GM19193 (cell line): ENCODE results near the gene ANXA3.

Source experiments
- POLR2A ChIP-seq: IDR thresholded peaks from 4 replicates; pipeline ENCODE4 v1.6.1; 2011; ENCODE audit not compliant: insufficient read depth, insufficient read length; ENCODE audit errors: extremely low read depth

Gene ANXA3

GRCh38 chr4:78561677-78562076 is 10.1 kb downstream of the ANXA3 start:
- TF ChIP-seq POLR2A, result no peak

- no peak for TF ChIP-seq POLR2A
These were observed 11.1 kb downstream of the ANXA3 start for GRCh38 chr4:78562687-78563086.

- no peak for TF ChIP-seq POLR2A
These were observed 14.4 kb downstream of the ANXA3 start for GRCh38 chr4:78565971-78566372.

GRCh38 chr4:78566834-78567499 is 15.4 kb downstream of the ANXA3 start:
- TF ChIP-seq POLR2A, result no peak

GRCh38 chr4:78567500-78568060 is 16.0 kb downstream of the ANXA3 start:
- TF ChIP-seq POLR2A, result no peak

- no peak for TF ChIP-seq POLR2A
These were observed 17.2 kb downstream of the ANXA3 start for GRCh38 chr4:78568640-78569305.

GRCh38 chr4:78569306-78569821 is 17.8 kb downstream of the ANXA3 start:
- TF ChIP-seq POLR2A, result no peak

GRCh38 chr4:78570117-78570516 is 18.5 kb downstream of the ANXA3 start:
- TF ChIP-seq POLR2A, result no peak

GRCh38 chr4:78571804-78572203 is 20.2 kb downstream of the ANXA3 start:
- no peak for TF ChIP-seq POLR2A

- TF ChIP-seq POLR2A, result no peak
These were observed 27.3 kb downstream of the ANXA3 start for GRCh38 chr4:78578674-78579425.

GRCh38 chr4:78581618-78582017 is 30.0 kb downstream of the ANXA3 start:
- TF ChIP-seq POLR2A, result no peak

- TF ChIP-seq POLR2A, result no peak
These were observed 33.4 kb downstream of the ANXA3 start for GRCh38 chr4:78584863-78585547.

GRCh38 chr4:78585633-78586032 is 34.1 kb downstream of the ANXA3 start:
- no peak for TF ChIP-seq POLR2A

GRCh38 chr4:78588894-78589545 is 37.5 kb downstream of the ANXA3 start:
- no peak for TF ChIP-seq POLR2A

GRCh38 chr4:78591404-78591803 is 39.8 kb downstream of the ANXA3 start:
- no peak for TF ChIP-seq POLR2A
